Heart right ventricle (tissue), 16 donors: Measurements from ENCODE around the gene ZNF197. TPM values are rescaled to one million over a fixed set of nuclear protein-coding genes. Genes with fewer than 3 reads are reported as not detected.
"Not testable (repeated sequence)": the region's sequence is repeated elsewhere in the genome, so short reads cannot be mapped to it uniquely, and the experiment has no call there.

Experiments used
- ATAC-seq, 8 donors: fragments of 200-7000 bp; cut with Tn5 transposase; one replicate each; pipeline ENCODE4 v1.9.1; 2020; ENCODE audit warnings: mild to moderate bottlenecking in 8 of 8, moderate library complexity in 8 of 8, moderate number of reproducible peaks in 1 of 8
- DNase-seq, 2 donors: peaks; one replicate each; pipeline ENCODE4 v3.0.0-alpha.2; 2020
- H3K27ac ChIP-seq, 10 donors: fragments of 200-600 bp; sonication (generic) in 2 of 10; one replicate each; pipeline versions ENCODE4 v1.5.0 to v1.8.0; 2020 to 2022; ENCODE audit warnings: mild to moderate bottlenecking in 3 of 10
- H3K27me3 ChIP-seq, 7 donors: fragments of 200-600 bp; one replicate each; pipeline ENCODE4 v1.8.0; 2021 to 2022; ENCODE audit warnings: mild to moderate bottlenecking in 2 of 7
- H3K36me3 ChIP-seq, 9 donors: fragments of 200-600 bp; sonication (generic) in 1 of 9; one replicate each; pipeline versions ENCODE4 v1.5.0 to v1.8.0; 2020 to 2022; ENCODE audit warnings: mild to moderate bottlenecking in 2 of 9
- H3K4me1 ChIP-seq, 9 donors: fragments of 200-600 bp; sonication (generic) in 1 of 9; one replicate each; pipeline versions ENCODE4 v1.5.0 to v1.8.0; 2020 to 2022; ENCODE audit warnings: mild to moderate bottlenecking in 4 of 9
- H3K4me3 ChIP-seq, 10 donors: fragments of 200-600 bp; sonication (generic) in 2 of 10; one replicate each; pipeline versions ENCODE4 v1.5.0 to v1.8.0; 2020 to 2022; ENCODE audit warnings: mild to moderate bottlenecking in 7 of 10, moderate library complexity in 2 of 10
- H3K9me3 ChIP-seq, 11 donors: fragments of 200-600 bp in 10 of 11; sonication (generic) in 2 of 11; one replicate each; pipeline versions ENCODE4 v1.5.0 to v1.8.0; 2013 to 2022; ENCODE audit warnings: mild to moderate bottlenecking in 2 of 11, control low read depth in 1 of 11, moderate library complexity in 1 of 11
- CTCF ChIP-seq, 9 donors: fragments of 200-600 bp; sonication (generic) in 2 of 9; IDR thresholded peaks; one replicate each; pipeline versions ENCODE4 v1.5.0 to v1.8.0; 2021 to 2022; ENCODE audit warnings: antibody characterized with exemption in 9 of 9, mild to moderate bottlenecking in 5 of 9, moderate library complexity in 1 of 9
- WGBS, 2 donors: extraction: QIAGEN DNeasy Blood & Tissue Kit; methylation state at CpG; one replicate each; pipeline ENCODE4 v1.1.7; 2013; ENCODE audit warnings: inconsistent platforms in 1 of 2; 5-methylcytosine and 5-hydroxymethylcytosine counted together
- intact Hi-C, 10 donors: fragments of 100-400 bp; cut with DNase I; formaldehyde crosslinking; loops; one replicate each; pipeline versions ENCODE4 v1.11.1 to v1.14.2; 2022
- long read RNA-seq, 3 donors: library from polyadenylated mRNA; unstranded; transcript quantifications; one replicate each; pipeline ENCODE4 v2.0.0, GENCODE V29; 2020 to 2021
- polyA plus RNA-seq, 2 donors: library from polyadenylated mRNA; stranded (reverse); fragments of 200-250 nt; gene quantifications; one replicate each; pipeline ENCODE4 v1.2.3, GENCODE V29; 2013
- total RNA-seq, 10 donors: library from RNA; stranded (reverse); fragmentation: NEBNext Ultra II Directional in 3 of 10; extraction: Animal tissue kit (Norgen Biotek cat#: 25700) in 3 of 10; gene quantifications; one replicate each; pipeline versions ENCODE4 v1.2.1 to v1.2.4, GENCODE V29; 2021 to 2023
- donor health status: Arrhythmogenic right ventricular cardiomyopathy.
- donor health status: ischemic (EF 13 %, LVEDD 7.1; RV severe dilation, severe dysfunction).
- donor health status: healthy with polysubstance abuse.
- donor health status: DM: no; HTN: yes; CAD: no.
- donor health status: DM: no; HTN: no; CAD: no.
- donor health status: ischemic (EF 25% LVEDD 6.9; RV normal size, moderate dysfunction).
- donor health status: ischemic (EF 25% LVEDD 5.7; RV mildly dilated, moderate dysfunction).
- donor health status: healthy.
- donor health status: DM: yes; HTN: yes; CAD: no.
- donor health status: Ischemic cardiomyopathy.
- donor health status: ischemic (EF 35%, LVEDD 5.7; RV mildly dilated, moderate dysfunction).
- donor health status: nonischemic (EF 11% LVEDD 7.7; RV severe dilation, severe dysfunction).
- donor health status: DM: yes; HTN: yes; CAD: no.
- donor health status: PGD.
- donor health status: ischemic (EF 29% LVEDD 5.4; RV normal size, mild dysfunction).
- donor health status: nonischemic (EF 23%, LVEDD 6.1; RV moderate dilation, normal function).

Gene ZNF197
- total RNA-seq, result 10 to 100 TPM; 11.2 to 14.8 (median 12.9) TPM
- polyA plus RNA-seq, result 1 to 10 TPM; 4.5 to 9.4 TPM
- long read RNA-seq, donor 1, full-length matches to known transcripts, result 2 of 11 reads
- long read RNA-seq, donor 1, partial matches to known transcripts, result 2 of 11 reads
- long read RNA-seq, donor 1, other reads (novel, unspliced or antisense), result 7 of 11 reads
- long read RNA-seq, donor 2, transcript ZNF197-202 (6 exons, 3,275 nt), result major isoform, 5 of 25 reads
- long read RNA-seq, donor 2, partial matches to known transcripts, result 2 of 25 reads
- long read RNA-seq, donor 2, other reads (novel, unspliced or antisense), result 13 of 25 reads
- long read RNA-seq, donor 3, full-length matches to known transcripts, result 10 of 25 reads
- long read RNA-seq, donor 3, partial matches to known transcripts, result 2 of 25 reads
- long read RNA-seq, donor 3, other reads (novel, unspliced or antisense), result 13 of 25 reads

- ATAC-seq, result peak; percentile 97 to 99 (median 98)
- Histone ChIP-seq H3K27me3 (no peaks in the 10 kb centered on the region), H3K9me3 (no peaks in the 10 kb centered on the region), H3K27ac (peak within 1 kb of the TSS; percentile 84 to 98 (median 93)), H3K4me3 (peak within 1 kb of the TSS; percentile 67 to 98 (median 88)), H3K4me1 (peaks cover 0 to 41% (median 27%) of the 10 kb centered on the region in 9 donors), H3K36me3 (peaks cover 0 to 18% (median 0%) of the 10 kb centered on the region in 9 donors)
- DNase-seq, result peak; percentile 82 to 91
- intact Hi-C loops, result loop anchor here in 2 of 10 donors (2.0 to 5.0 kb wide), 3 partner anchors 24 to 303 kb away; partner anchors contain the start of genes ZKSCAN7 (in 1 of the 2) and ZNF35 (in 1 of the 2)
- WGBS, 2 donors, result 0 to 1% methylated on average over 46 to 47 of the region's 47 CpGs
- TF ChIP-seq CTCF (IDR thresholded peaks at IDR 0.05), result peak in 4 of 9 donors; percentile 27 to 47 (median 42)
Measured at GRCh38 chr3:44624749-44625480, at the start of gene ZNF197. TSS of gene ZNF197 (plus strand) at chr3:44625036. CDS start at chr3:44629155, 4,119 bp downstream.

GRCh38 chr3:44576613-44577012 is 48.2 kb upstream of the ZNF197 start:
- Histone ChIP-seq H3K9me3 (peaks cover 0 to 43% (median 0%) of the 10 kb centered on the region in 11 donors), H3K4me1 (peaks cover 0 to 7% (median 0%) of the 10 kb centered on the region in 9 donors), H3K27me3 (no peaks in the 10 kb centered on the region), H3K27ac (no peak overlapping the region), H3K4me3 (no peak overlapping the region), H3K36me3 (peaks cover 0 to 13% (median 0%) of the 10 kb centered on the region in 9 donors)
- TF ChIP-seq CTCF (IDR thresholded peaks at IDR 0.05), result no peak
- ATAC-seq (peak in 1 of 8 donors; percentile 60), DNase-seq (no peak)
- intact Hi-C loops, result no loop called here

GRCh38 chr3:44577354-44577952 is 47.4 kb upstream of the ZNF197 start:
- intact Hi-C loops, H3K36me3 ChIP-seq, H3K4me3 ChIP-seq, DNase-seq, H3K27ac ChIP-seq, H3K27me3 ChIP-seq, H3K4me1 ChIP-seq: not testable (repeated sequence)
- ATAC-seq, result peak in 5 of 8 donors; percentile 21 to 57 (median 33)
- H3K9me3 ChIP-seq, result peaks cover 0 to 38% (median 0%) of the 10 kb centered on the region in 11 donors
- 77 to 80% methylated on average over 11 of the region's 11 CpGs for WGBS, 2 donors

- WGBS, 2 donors, result 97 to 98% methylated on average over 22 of the region's 22 CpGs
- H3K36me3 ChIP-seq, H3K27ac ChIP-seq, DNase-seq, ATAC-seq, intact Hi-C loops, H3K4me3 ChIP-seq, H3K27me3 ChIP-seq, H3K4me1 ChIP-seq: not testable (repeated sequence)
- peaks cover 0 to 31% (median 0%) of the 10 kb centered on the region in 11 donors for H3K9me3 ChIP-seq
Measured at GRCh38 chr3:44578316-44578715, 46.5 kb upstream of the ZNF197 start.

- peaks cover 0 to 24% (median 0%) of the 10 kb centered on the region in 11 donors for H3K9me3 ChIP-seq
- H3K36me3 ChIP-seq, H3K4me1 ChIP-seq, H3K27ac ChIP-seq, intact Hi-C loops, H3K4me3 ChIP-seq, H3K27me3 ChIP-seq, DNase-seq: not testable (repeated sequence)
- 96 to 98% methylated on average over 37 of the region's 37 CpGs for WGBS, 2 donors
- ATAC-seq, result peak in 1 of 8 donors; percentile 48
Measured at GRCh38 chr3:44578924-44579515, 45.8 kb upstream of the ZNF197 start.

- intact Hi-C loops, H3K27ac ChIP-seq, H3K4me3 ChIP-seq, H3K36me3 ChIP-seq, ATAC-seq, DNase-seq, H3K27me3 ChIP-seq: not testable (repeated sequence)
- Histone ChIP-seq H3K9me3 (peaks cover 0 to 17% (median 0%) of the 10 kb centered on the region in 11 donors), H3K4me1 (peaks cover 0 to 10% (median 6%) of the 10 kb centered on the region in 9 donors)
- 97 to 99% methylated on average over 15 of the region's 15 CpGs for WGBS, 2 donors
Measured at GRCh38 chr3:44579749-44580148, 45.1 kb upstream of the ZNF197 start.

GRCh38 chr3:44580971-44581370 is 43.9 kb upstream of the ZNF197 start:
- H3K4me3 ChIP-seq, intact Hi-C loops, DNase-seq, H3K27ac ChIP-seq, ATAC-seq, H3K27me3 ChIP-seq, H3K36me3 ChIP-seq: not testable (repeated sequence)
- whole genome bisulfite sequencing, 2 donors, result 34 to 46% methylated on average over 35 to 62 of the region's 62 CpGs
- peaks cover 0 to 20% (median 10%) of the 10 kb centered on the region in 9 donors for H3K4me1 ChIP-seq
- peaks cover 0 to 12% (median 0%) of the 10 kb centered on the region in 11 donors for H3K9me3 ChIP-seq
